Measurements from ENCODE around the gene CD101.
"Not testable (repeated sequence)": the region's sequence is repeated elsewhere in the genome, so short reads cannot be mapped to it uniquely, and the experiment has no call there.

CD101 gene, protein sequence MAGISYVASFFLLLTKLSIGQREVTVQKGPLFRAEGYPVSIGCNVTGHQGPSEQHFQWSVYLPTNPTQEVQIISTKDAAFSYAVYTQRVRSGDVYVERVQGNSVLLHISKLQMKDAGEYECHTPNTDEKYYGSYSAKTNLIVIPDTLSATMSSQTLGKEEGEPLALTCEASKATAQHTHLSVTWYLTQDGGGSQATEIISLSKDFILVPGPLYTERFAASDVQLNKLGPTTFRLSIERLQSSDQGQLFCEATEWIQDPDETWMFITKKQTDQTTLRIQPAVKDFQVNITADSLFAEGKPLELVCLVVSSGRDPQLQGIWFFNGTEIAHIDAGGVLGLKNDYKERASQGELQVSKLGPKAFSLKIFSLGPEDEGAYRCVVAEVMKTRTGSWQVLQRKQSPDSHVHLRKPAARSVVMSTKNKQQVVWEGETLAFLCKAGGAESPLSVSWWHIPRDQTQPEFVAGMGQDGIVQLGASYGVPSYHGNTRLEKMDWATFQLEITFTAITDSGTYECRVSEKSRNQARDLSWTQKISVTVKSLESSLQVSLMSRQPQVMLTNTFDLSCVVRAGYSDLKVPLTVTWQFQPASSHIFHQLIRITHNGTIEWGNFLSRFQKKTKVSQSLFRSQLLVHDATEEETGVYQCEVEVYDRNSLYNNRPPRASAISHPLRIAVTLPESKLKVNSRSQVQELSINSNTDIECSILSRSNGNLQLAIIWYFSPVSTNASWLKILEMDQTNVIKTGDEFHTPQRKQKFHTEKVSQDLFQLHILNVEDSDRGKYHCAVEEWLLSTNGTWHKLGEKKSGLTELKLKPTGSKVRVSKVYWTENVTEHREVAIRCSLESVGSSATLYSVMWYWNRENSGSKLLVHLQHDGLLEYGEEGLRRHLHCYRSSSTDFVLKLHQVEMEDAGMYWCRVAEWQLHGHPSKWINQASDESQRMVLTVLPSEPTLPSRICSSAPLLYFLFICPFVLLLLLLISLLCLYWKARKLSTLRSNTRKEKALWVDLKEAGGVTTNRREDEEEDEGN

DNA sequence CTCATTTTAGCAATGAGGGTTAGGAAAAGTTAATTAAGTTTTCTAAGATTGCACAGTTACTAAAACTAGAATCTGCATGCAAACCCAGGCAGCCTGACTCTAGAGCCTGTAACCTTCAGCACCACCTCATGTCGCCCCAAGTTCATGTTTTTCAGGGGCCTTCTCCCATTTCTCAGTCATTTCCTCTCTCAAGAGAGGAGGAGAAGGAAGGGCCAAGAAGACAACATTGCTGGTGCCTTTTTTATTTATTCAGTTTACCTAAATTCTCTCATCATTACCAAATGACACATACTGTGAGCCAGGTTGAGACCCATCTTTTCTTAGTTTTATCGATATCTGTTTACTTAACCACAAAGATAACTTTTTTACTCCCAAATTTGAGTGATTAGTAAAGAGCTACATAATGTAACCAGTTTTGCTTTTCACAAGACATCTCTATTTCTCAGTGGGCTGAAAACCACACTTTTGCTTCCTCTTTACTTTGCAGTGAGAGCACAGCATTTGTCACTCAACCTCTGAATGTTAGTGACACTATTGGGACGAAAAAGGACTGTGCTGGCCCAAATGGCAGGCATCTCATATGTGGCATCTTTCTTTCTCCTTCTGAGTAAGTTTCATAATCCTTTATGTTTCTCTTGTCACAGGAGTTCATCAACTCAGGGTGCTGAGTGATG, at the start of gene CD101:
TSS of gene CD101 (plus strand) at position 507 of the 674 bp plus-strand sequence. CDS start at position 565, 58 bp downstream.
- no peak for DNase-seq

DNA sequence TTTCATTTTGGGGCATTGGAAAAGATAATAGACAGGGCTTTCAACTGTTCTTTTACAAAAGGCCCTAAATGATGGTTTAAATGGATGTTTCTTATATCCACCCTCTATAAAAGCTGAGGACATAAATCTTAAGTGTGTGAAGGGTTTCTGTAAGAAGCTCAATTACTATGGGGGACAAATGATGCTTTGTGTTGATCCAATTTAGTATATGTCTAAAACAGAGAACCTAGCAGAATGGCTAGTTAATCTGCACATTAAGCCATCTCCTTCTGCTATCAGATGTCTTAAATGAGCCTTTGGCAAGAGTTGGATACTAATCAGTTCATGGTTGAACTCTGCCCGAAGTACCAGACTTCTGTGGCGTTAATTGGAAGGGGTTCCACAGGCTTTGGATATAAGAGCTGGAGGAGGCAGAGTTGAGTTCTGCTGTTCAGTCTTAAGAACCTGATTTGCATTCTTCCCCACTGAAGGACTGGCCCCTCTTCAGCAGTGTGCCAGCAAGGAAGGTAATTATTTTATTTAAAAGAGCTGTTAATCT, 48.8 kb upstream of the CD101 start:
- no peak for DNase-seq

DNA sequence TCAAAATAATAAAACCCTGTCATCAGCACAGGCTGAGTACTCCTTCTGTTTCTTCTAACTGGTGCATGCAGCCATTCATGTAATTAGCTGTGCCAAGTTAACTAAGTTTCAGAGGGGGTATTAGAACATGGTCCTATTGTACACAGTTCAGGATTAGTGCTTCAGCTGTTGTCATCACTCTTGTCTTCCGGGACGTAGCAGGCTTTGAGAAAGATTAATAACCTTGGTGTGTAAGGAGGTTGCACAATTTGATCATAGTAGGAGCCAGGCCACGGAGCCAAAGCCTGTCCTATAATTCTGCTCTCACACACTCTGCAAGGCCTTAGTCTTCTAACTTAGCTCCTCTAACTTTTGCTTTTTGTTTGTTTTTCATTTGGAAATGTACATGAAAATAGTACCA, 47.1 kb upstream of the CD101 start:
- no peak for DNase-seq

DNA sequence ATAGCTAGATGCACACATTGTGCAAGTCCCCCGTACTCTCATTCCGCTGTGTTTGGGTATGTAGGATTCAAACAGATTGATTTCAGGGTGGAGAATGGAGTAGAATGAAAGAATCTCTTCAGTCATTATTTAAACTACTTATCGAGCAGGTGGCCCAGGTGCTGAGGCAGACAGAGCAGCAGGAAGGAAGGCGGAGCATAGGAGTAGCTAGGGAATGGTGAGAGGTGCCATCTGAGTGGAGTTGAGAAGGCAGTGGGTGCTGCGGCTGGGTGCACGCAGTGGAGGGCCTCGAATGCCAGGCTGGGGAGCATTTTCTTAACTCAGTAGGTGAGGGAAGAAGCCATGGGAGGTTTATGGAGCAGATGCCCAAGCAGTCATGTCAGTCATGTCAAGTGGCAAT, 45.2 kb upstream of the CD101 start:
- no peak for DNase-seq

DNA sequence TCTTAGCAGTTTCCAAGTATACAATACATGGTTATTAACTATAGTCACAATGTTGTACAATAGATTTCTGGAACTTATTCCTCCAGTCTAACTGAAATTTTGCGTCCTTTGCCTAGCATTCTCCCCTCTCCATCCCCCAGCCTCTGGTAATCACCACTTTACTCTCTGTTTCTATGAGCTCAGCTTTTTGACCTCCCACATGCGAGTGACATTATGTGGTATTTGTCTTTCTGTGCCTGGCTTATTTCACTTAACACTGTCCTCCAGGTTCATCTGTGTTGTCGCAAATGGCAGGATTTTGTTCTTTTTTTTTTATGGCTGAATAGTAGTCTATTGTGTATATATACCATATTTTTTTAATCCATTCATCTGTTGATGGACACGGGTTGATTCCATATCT, 43.9 kb upstream of the CD101 start:
- DNase-seq = no peak

DNA sequence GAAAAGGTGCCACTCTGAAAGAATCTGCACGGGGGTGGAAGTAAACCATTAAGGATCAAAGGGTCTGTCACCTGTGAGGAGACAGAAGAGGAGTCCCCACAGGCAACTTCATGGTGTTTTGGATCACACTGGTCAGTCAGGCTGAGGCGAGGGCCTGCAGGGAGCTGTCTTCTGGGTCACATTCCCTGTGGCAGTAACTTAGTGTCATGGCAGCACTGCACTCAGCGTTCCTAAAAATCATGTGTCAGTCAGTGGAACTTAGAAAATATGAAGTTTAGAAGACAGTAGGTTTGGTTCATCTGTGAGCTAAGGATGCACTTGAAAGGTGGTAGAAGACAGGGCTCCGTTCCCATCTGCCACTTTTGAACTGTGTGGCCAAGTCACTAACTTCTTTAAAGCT, 43.5 kb upstream of the CD101 start:
- no peak for DNase-seq

DNA sequence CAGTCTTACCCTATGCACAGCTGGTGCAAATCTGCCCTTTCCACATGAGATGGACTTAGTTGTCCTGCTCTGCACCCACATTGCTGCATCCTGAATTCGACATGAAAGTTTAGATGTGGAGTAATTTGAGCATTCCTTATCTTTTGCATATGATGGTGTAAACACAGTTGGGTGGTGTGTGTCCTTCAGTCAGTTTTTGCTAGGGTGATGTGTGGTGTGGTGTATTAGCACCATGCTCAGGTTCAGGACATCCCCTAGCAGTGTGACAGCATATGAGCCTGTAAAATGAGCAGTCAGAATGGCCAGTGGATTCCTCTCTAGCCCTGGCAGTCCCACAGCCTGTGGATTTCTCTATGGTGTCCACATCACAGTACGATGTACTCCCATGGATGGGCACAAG, 42.6 kb upstream of the CD101 start:
- no peak for DNase-seq

- no peak for DNase-seq
Observed at GRCh38 chr1:116961606-116962005, 40.0 kb upstream of the CD101 start.

- peak; percentile 31 for DNase-seq
Observed at GRCh38 chr1:116962987-116963639, 38.4 kb upstream of the CD101 start.

GRCh38 chr1:116966791-116967190, 34.8 kb upstream of the CD101 start:
- no peak for DNase-seq

- no peak for DNase-seq
Observed at GRCh38 chr1:116968724-116969123, 32.8 kb upstream of the CD101 start.

- no peak for DNase-seq
Observed at GRCh38 chr1:116971258-116971860, 30.2 kb upstream of the CD101 start.

DNA sequence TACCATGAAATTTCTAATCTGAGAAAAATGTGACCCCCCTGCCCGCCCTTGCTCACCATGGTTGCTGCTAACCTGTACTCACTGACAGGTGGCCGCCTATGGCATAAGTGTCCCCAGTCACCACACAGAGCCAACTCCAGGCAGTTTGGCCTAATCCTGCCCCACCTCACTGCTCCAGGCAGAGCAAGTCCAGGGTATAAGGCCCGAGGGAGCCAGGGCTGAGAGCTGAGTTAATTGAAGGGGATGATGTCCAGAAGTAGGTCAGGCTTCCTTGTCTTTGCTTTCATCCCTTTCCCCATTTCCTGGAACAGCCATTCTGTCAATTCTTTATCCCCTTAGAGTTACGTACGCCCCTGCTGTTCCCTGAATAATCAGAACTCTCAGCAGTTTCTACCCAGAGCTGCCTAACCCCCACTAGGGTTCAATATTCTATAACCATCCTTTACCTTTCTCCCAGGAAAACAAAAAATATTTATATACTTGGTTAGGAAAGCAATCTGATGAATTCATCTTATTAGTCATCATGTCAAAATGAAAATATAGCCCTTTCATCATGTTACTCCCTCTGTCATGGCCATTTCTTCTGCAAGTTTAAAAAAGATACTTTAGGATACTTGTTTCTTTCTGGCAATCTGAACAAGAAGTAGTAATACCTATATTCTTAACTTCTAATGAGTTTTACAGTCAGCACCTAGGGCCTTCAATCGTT, 29.4 kb upstream of the CD101 start:
- DNase-seq = no peak

- DNase-seq = no peak
Observed at GRCh38 chr1:116972674-116973030, 28.9 kb upstream of the CD101 start.

GRCh38 chr1:116980309-116980708, 21.3 kb upstream of the CD101 start:
- DNase-seq = not testable (repeated sequence)

- no peak for DNase-seq
Observed at GRCh38 chr1:116981521-116982037, 20.0 kb upstream of the CD101 start.

DNA sequence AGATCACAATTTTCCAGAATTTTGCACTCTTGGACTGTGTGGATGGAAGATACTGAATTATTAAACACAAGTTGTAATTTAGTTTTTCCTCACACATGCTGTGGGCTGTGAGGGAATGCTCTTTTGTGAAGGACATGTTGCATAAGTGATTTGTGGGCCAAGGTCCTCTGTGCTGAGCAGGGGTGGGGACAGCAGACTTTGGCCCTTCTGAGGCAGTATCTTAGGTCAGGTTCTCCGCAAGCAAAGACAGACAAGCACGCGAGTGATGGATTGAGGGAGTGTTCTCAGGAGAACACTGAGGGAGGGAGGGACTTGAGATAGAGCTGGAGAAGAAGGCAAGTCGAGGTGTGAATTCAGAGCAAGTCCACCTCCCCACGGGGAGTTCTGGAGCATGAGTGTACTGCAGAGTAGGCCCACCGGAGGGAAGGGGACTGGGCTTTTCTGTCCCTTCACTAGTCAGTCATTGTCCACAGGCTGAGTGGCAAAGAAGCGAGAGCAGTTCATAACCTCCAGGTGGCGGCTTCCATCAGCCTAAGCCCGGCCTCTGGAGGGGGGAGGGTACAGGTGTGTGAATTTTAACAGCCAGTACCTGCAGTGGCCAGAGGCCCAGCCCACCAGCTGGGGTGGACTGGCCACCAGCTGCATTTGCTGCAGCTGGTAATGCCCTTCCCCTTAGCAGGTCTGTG, 19.1 kb upstream of the CD101 start:
- DNase-seq = no peak

GRCh38 chr1:116983112-116983511, 18.4 kb upstream of the CD101 start:
- no peak for DNase-seq

DNA sequence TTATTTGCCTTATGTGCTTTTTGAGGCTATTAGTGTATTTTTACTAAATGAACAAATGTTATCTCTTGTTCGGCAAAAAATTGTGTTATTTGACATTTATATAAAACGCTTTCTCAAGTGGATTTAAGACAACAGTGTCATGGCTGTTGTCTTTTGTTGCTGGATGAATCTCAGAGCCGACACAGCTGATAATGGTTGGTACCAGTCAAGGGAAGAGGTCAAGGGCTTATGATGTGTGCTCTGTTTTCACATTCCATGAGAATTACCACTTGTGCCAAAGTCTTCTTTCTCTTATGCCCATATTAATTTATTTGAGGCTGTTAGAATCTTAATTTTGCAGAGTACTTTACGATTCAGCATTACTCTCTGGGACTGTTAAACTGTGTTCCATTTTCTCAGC, 17.9 kb upstream of the CD101 start:
- no peak for DNase-seq

DNA sequence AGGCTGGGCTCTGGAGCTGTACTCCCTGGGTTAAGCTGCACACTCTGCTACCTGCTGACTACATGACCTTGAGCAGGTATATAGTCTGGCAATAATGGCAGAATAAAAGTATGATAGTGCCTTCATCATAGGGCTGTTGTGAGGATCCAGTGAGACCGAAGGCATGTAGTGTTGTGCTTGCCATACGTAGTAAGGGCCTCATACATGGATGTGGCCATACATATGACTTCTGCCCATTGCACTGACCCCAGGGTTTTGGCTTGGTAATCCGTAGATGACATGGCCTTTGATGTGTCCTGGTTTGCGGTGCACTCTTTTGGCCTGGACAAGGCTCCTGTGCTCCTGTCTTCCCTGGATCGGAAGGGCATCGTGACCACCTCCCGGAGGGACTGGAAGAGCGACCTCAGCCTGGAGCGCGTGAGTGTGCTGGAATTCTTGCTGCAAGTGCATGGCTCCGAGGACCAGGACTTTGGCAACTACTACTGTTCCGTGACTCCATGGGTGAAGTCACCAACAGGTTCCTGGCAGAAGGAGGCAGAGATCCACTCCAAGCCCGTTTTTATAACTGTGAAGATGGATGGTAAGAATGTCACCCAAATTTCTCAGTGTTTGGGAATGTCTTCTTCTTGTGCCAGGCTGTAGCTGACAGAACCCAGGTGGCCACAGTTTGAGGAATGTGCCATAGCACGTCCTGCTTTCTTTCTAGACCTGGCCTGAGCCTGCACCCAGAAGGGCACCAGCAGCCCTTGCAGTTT, 17.0 kb upstream of the CD101 start:
- DNase-seq = no peak

Measured in CD4-positive, alpha-beta T cell treated with Interleukin-10 for 1 hour (primary cell).